Liver (tissue), 9 donors: ENCODE results near the gene MTMR1. TPM values are rescaled to one million over a fixed set of nuclear protein-coding genes. Genes with fewer than 3 reads are reported as not detected.

Source experiments
- DNase-seq: peaks from one replicate; pipeline ENCODE4 v3.0.0-alpha.2; 2017; ENCODE audit warnings: low spot score
- H3K27ac ChIP-seq, 2 donors: one replicate each; pipeline ENCODE4 v1.7.0; 2013; ENCODE audit warnings: inconsistent platforms in 2 of 2, low read length in 2 of 2, control low read depth in 1 of 2, low read depth in 1 of 2, mild to moderate bottlenecking in 1 of 2
- H3K27me3 ChIP-seq, 4 donors: one replicate each; pipeline versions ENCODE4 v1.6.1 to v1.7.0; 2013; ENCODE audit warnings: low read length in 3 of 4, inconsistent platforms in 1 of 4, mild to moderate bottlenecking in 1 of 4, moderate library complexity in 1 of 4; ENCODE audit not compliant: control insufficient read depth in 4 of 4, insufficient read depth in 4 of 4
- H3K36me3 ChIP-seq, 4 donors: one replicate each; pipeline versions ENCODE4 v1.6.1 to v1.7.0; 2013; ENCODE audit warnings: low read length in 3 of 4, mild to moderate bottlenecking in 3 of 4, low read depth in 1 of 4, moderate library complexity in 1 of 4; ENCODE audit not compliant: control insufficient read depth in 4 of 4, insufficient read depth in 3 of 4
- H3K4me1 ChIP-seq, 4 donors: one replicate each; pipeline versions ENCODE4 v1.6.1 to v1.7.0; 2013; ENCODE audit warnings: low read length in 3 of 4, mild to moderate bottlenecking in 3 of 4, moderate library complexity in 1 of 4; ENCODE audit not compliant: control insufficient read depth in 4 of 4, insufficient read depth in 4 of 4
- H3K4me3 ChIP-seq, 3 donors: one replicate each; pipeline versions ENCODE4 v1.6.1 to v1.7.0; 2013; ENCODE audit warnings: low read length in 3 of 3, control low read depth in 1 of 3, low read depth in 1 of 3, mild to moderate bottlenecking in 1 of 3
- H3K9ac ChIP-seq, 2 donors: one replicate each; pipeline ENCODE4 v1.7.0; 2013; ENCODE audit warnings: low read length in 2 of 2, mild to moderate bottlenecking in 2 of 2, moderate library complexity in 2 of 2, control low read depth in 1 of 2, low read depth in 1 of 2
- H3K9me3 ChIP-seq, 4 donors: one replicate each; pipeline versions ENCODE4 v1.6.1 to v1.7.0; 2013; ENCODE audit warnings: low read length in 3 of 4; ENCODE audit not compliant: control insufficient read depth in 4 of 4
- ATF3 ChIP-seq: IDR thresholded peaks from 2 replicates; pipeline ENCODE4 v1.6.1; 2016; ENCODE audit warnings: antibody characterized with exemption
- CTCF ChIP-seq: fragments of 150-350 bp; IDR thresholded peaks from 2 replicates; pipeline ENCODE4 v1.5.1; 2017; ENCODE audit warnings: improper control_type of control experiment, low read depth, low read length; ENCODE audit not compliant: missing input control
- EGR1 ChIP-seq, 2 donors: IDR thresholded peaks; 2 replicates each; pipeline ENCODE4 v1.6.1; 2016 to 2018; ENCODE audit warnings: antibody characterized with exemption in 2 of 2, low read depth in 2 of 2
- FOXA1 ChIP-seq: IDR thresholded peaks from 2 replicates; pipeline ENCODE4 v1.6.1; 2016; ENCODE audit warnings: antibody characterized with exemption
- FOXA2 ChIP-seq: IDR thresholded peaks from 2 replicates; pipeline ENCODE4 v1.6.1; 2016; ENCODE audit warnings: antibody characterized with exemption
- GABPA ChIP-seq, 2 donors: IDR thresholded peaks in 1 of 2; conservative IDR thresholded peaks in 1 of 2; 2 replicates each; pipeline ENCODE4 v1.6.1; 2016; ENCODE audit warnings: antibody characterized with exemption in 2 of 2, mild to moderate bottlenecking in 1 of 2, moderate library complexity in 1 of 2
- HNF4A ChIP-seq, 2 donors: conservative IDR thresholded peaks; 2 replicates each; pipeline ENCODE4 v1.6.1; 2016; ENCODE audit warnings: antibody characterized with exemption in 2 of 2, mild to moderate bottlenecking in 2 of 2
- HNF4G ChIP-seq: IDR thresholded peaks from 2 replicates; pipeline ENCODE4 v1.6.1; 2016; ENCODE audit warnings: antibody characterized with exemption
- JUND ChIP-seq, 2 donors: IDR thresholded peaks; 2 replicates each; pipeline ENCODE4 v1.6.1; 2016; ENCODE audit warnings: antibody characterized with exemption in 2 of 2
- MAX ChIP-seq: IDR thresholded peaks from 2 replicates; pipeline ENCODE4 v1.6.1; 2016; ENCODE audit warnings: antibody characterized with exemption
- NR2F2 ChIP-seq: IDR thresholded peaks from 2 replicates; pipeline ENCODE4 v1.6.1; 2016; ENCODE audit warnings: antibody characterized with exemption
- RAD21 ChIP-seq, 2 donors: IDR thresholded peaks; 2 replicates each; pipeline ENCODE4 v1.6.1; 2016; ENCODE audit warnings: antibody characterized with exemption in 2 of 2, mild to moderate bottlenecking in 2 of 2
- REST ChIP-seq: IDR thresholded peaks from 2 replicates; pipeline ENCODE4 v1.6.1; 2016; ENCODE audit warnings: antibody characterized with exemption, mild to moderate bottlenecking
- RXRA ChIP-seq, 2 donors: IDR thresholded peaks; 2 replicates each; pipeline ENCODE4 v1.6.1; 2017 to 2018; ENCODE audit warnings: antibody characterized with exemption in 2 of 2, mild to moderate bottlenecking in 1 of 2
- SP1 ChIP-seq: IDR thresholded peaks from 2 replicates; pipeline ENCODE4 v1.6.1; 2018; ENCODE audit warnings: antibody characterized with exemption, mild to moderate bottlenecking
- TAF1 ChIP-seq: conservative IDR thresholded peaks from 2 replicates; pipeline ENCODE4 v1.6.1; 2016; ENCODE audit warnings: antibody characterized with exemption, mild to moderate bottlenecking
- YY1 ChIP-seq: IDR thresholded peaks from 2 replicates; pipeline ENCODE4 v1.6.1; 2016; ENCODE audit warnings: antibody characterized with exemption, mild to moderate bottlenecking
- ZBTB33 ChIP-seq: IDR thresholded peaks from 2 replicates; pipeline ENCODE4 v1.6.1; 2016; ENCODE audit warnings: antibody characterized with exemption
- WGBS: extraction: QIAGEN DNeasy Blood & Tissue Kit; methylation state at CpG from one replicate; pipeline ENCODE4 v1.1.7; 2013; 5-methylcytosine and 5-hydroxymethylcytosine counted together
- polyA plus RNA-seq, 2 donors: library from polyadenylated mRNA; stranded (reverse) in 1 of 2; unstranded in 1 of 2; fragments of 200-250 nt in 1 of 2; fragments of >200 nt in 1 of 2; fragmentation: Nextera tagmentation in 1 of 2; extraction: Ambion mirVana in 1 of 2; gene quantifications; one replicate each; pipeline versions ENCODE4 v1.2.1 to v1.2.3, GENCODE V29; 2013 to 2015
- total RNA-seq, 2 donors: library from RNA; depleted of rRNA; stranded (reverse); fragments of >200 nt; gene quantifications; one replicate each; pipeline ENCODE4 v1.2.3, GENCODE V29; 2014
- donor health status: healthy.
- donor health status: healthy.
- donor health status: healthy.
- donor health status: healthy.
- donor health status: healthy.

The MTMR1 gene
- total and polyA plus RNA-seq, 4 donors: 2.5 to 13.4 (median 7.8) TPM

- WGBS: 96% methylated on average over 17 of the region's 17 CpGs
- DNase-seq: no peak
- Histone ChIP-seq H3K27ac (no peak overlapping the region), H3K36me3 (peaks cover 0 to 3% (median 0%) of the 10 kb centered on the region in 4 donors), H3K9ac (no peak overlapping the region), H3K4me3 (no peak overlapping the region), H3K4me1 (peaks cover 0 to 5% (median 1%) of the 10 kb centered on the region in 4 donors), H3K9me3 (no peaks in the 10 kb centered on the region), H3K27me3 (no peaks in the 10 kb centered on the region)
- TF ChIP-seq EGR1 (IDR thresholded peaks at IDR 0.05; ENCODE audit: low read depth in 2 of 2) (no peak), NR2F2 (no peak), YY1 (no peak), SP1 (no peak), TAF1 (no peak), HNF4A (conservative IDR thresholded peaks at IDR 0.05) (no peak), RAD21 (IDR thresholded peaks at IDR 0.05) (no peak), HNF4G (no peak), FOXA1 (no peak), JUND (IDR thresholded peaks at IDR 0.05) (no peak), GABPA (IDR thresholded peaks at IDR 0.05 in 1 of 2, conservative IDR thresholded peaks at IDR 0.05 in 1 of 2) (no peak), REST (no peak), RXRA (IDR thresholded peaks at IDR 0.05) (no peak), ATF3 (no peak), ZBTB33 (no peak), MAX (no peak), CTCF (no peak), FOXA2 (no peak)
Observed at GRCh38 chrX:150770623-150771022, 77.4 kb downstream of the MTMR1 start.
